HG02759 (cell line): ENCODE measurements around the gene CHD6.

ENCODE experiments used
- ATAC-seq: cut with Tn5 transposase; IDR thresholded peaks from one replicate; pipeline ENCODE4 v1.9.1; 2021; ENCODE audit warnings: mild to moderate bottlenecking, moderate library complexity; ENCODE audit not compliant: unreplicated experiment

The CHD6 gene

GRCh38 chr20:41623625-41624375 lies 5.6 kb upstream of the CHD6 start:
- no peak for ATAC-seq

- ATAC-seq: no peak
These were observed 4.4 kb upstream of the CHD6 start for GRCh38 chr20:41622584-41622983.

- ATAC-seq: no peak
These were observed 3.8 kb upstream of the CHD6 start for GRCh38 chr20:41621971-41622370.

- ATAC-seq: no peak
These were observed 3.2 kb upstream of the CHD6 start for GRCh38 chr20:41621421-41621820.

GRCh38 chr20:41619360-41620100 lies 1.4 kb upstream of the CHD6 start:
- ATAC-seq: no peak

GRCh38 chr20:41618807-41619311 lies 682 bp upstream of the CHD6 start:
- no peak for ATAC-seq

GRCh38 chr20:41617059-41617901 lies 897 bp downstream of the CHD6 start:
- ATAC-seq: peak; percentile 22

- no peak for ATAC-seq
These were observed 1.9 kb downstream of the CHD6 start for GRCh38 chr20:41616228-41616627.

GRCh38 chr20:41615676-41616075 lies 2.5 kb downstream of the CHD6 start:
- ATAC-seq: no peak

- ATAC-seq: no peak
These were observed 3.1 kb downstream of the CHD6 start for GRCh38 chr20:41615110-41615509.

GRCh38 chr20:41613321-41613720 lies 4.9 kb downstream of the CHD6 start:
- no peak for ATAC-seq

- no peak for ATAC-seq
These were observed 8.7 kb downstream of the CHD6 start for GRCh38 chr20:41609474-41609873.

- no peak for ATAC-seq
These were observed 9.6 kb downstream of the CHD6 start for GRCh38 chr20:41608606-41609005.

GRCh38 chr20:41607791-41608190 lies 10.4 kb downstream of the CHD6 start:
- no peak for ATAC-seq

- no peak for ATAC-seq
These were observed 14.2 kb downstream of the CHD6 start for GRCh38 chr20:41604002-41604401.

GRCh38 chr20:41601742-41602141 lies 16.4 kb downstream of the CHD6 start:
- no peak for ATAC-seq

- ATAC-seq: no peak
These were observed 17.1 kb downstream of the CHD6 start for GRCh38 chr20:41600926-41601631.

- no peak for ATAC-seq
These were observed 18.5 kb downstream of the CHD6 start for GRCh38 chr20:41599699-41600104.

- no peak for ATAC-seq
These were observed 19.5 kb downstream of the CHD6 start for GRCh38 chr20:41598719-41599118.

GRCh38 chr20:41594514-41595322 lies 23.5 kb downstream of the CHD6 start:
- ATAC-seq: no peak
